Retinal pigment epithelial cell (primary cell): Measurements from ENCODE around the gene TTC38.
"Not testable (repeated sequence)": the region's sequence is repeated elsewhere in the genome, so short reads cannot be mapped to it uniquely, and the experiment has no call there.

Experiments used
- DNase-seq: peaks from one replicate; pipeline ENCODE4 v3.0.0-alpha.2; 2010; ENCODE audit warnings: low read depth
- H3K4me3 ChIP-seq: 2 replicates; pipeline ENCODE4 v1.5.1; 2011; ENCODE audit warnings: mild to moderate bottlenecking, low read length, control low read depth, moderate library complexity
- CTCF ChIP-seq: conservative IDR thresholded peaks from 2 replicates; pipeline ENCODE4 v1.5.1; 2011; ENCODE audit warnings: low read depth, low read length, control low read depth, inconsistent platforms

The TTC38 gene

GRCh38 chr22:46309526-46310085, 41.8 kb downstream of the TTC38 start:
- TF ChIP-seq CTCF = no peak
- DNase-seq = no peak
- H3K4me3 ChIP-seq = no peak overlapping the region

GRCh38 chr22:46312056-46312455, 44.2 kb downstream of the TTC38 start:
- DNase-seq = no peak
- no peak overlapping the region for H3K4me3 ChIP-seq
- TF ChIP-seq CTCF = no peak

- not testable (repeated sequence) for DNase-seq, H3K4me3 ChIP-seq
These were observed 45.0 kb downstream of the TTC38 start for GRCh38 chr22:46312848-46313247.

GRCh38 chr22:46315976-46316375, 48.2 kb downstream of the TTC38 start:
- DNase-seq = no peak
- no peak for TF ChIP-seq CTCF
- H3K4me3 ChIP-seq = no peak overlapping the region

GRCh38 chr22:46317646-46318045, 49.8 kb downstream of the TTC38 start:
- no peak overlapping the region for H3K4me3 ChIP-seq
- DNase-seq = no peak
- TF ChIP-seq CTCF = no peak

- DNase-seq = no peak
- H3K4me3 ChIP-seq = no peak overlapping the region
- TF ChIP-seq CTCF = no peak
These were observed 50.8 kb downstream of the TTC38 start for GRCh38 chr22:46318576-46318975.

- H3K4me3 ChIP-seq = no peak overlapping the region
- TF ChIP-seq CTCF = no peak
- no peak for DNase-seq
These were observed 51.5 kb downstream of the TTC38 start for GRCh38 chr22:46319319-46319718.
